IPS-NIHi7 (cell line): ENCODE data around the gene SLC12A1.

Experiments
- DNase-seq: peaks from one replicate; pipeline ENCODE4 v3.0.0; 2012; ENCODE audit warnings: mixed read lengths; ENCODE audit errors: extremely low spot score

The SLC12A1 gene

GRCh38 chr15:48205981-48206380 lies at the start of gene SLC12A1:
SLC12A1 (plus strand) TSS chr15:48206302; CDS start chr15:48207720, 1,418 bp downstream.
- DNase-seq, result no peak

- no peak for DNase-seq
Observed at GRCh38 chr15:48168616-48169015, 37.5 kb upstream of the SLC12A1 start.

- DNase-seq, result no peak
Observed at GRCh38 chr15:48170981-48171380, 35.1 kb upstream of the SLC12A1 start.

- no peak for DNase-seq
Observed at GRCh38 chr15:48175126-48175525, 31.0 kb upstream of the SLC12A1 start.

- no peak for DNase-seq
Observed at GRCh38 chr15:48176112-48176511, 30.0 kb upstream of the SLC12A1 start.

GRCh38 chr15:48176957-48177356 lies 29.1 kb upstream of the SLC12A1 start:
- no peak for DNase-seq

GRCh38 chr15:48177383-48177765 lies 28.7 kb upstream of the SLC12A1 start:
- no peak for DNase-seq

- peak; percentile 88 for DNase-seq
Observed at GRCh38 chr15:48177766-48178647, 28.1 kb upstream of the SLC12A1 start, which contains the start of gene MYEF2. MYEF2 (minus strand) TSS chr15:48178295; CDS start chr15:48178237, 58 bp downstream.

GRCh38 chr15:48178648-48178931 lies 27.5 kb upstream of the SLC12A1 start:
- no peak for DNase-seq

- no peak for DNase-seq
Observed at GRCh38 chr15:48182749-48183148, 23.4 kb upstream of the SLC12A1 start.

GRCh38 chr15:48185529-48185928 lies 20.6 kb upstream of the SLC12A1 start:
- DNase-seq, result no peak

GRCh38 chr15:48186271-48186670 lies 19.8 kb upstream of the SLC12A1 start:
- no peak for DNase-seq

GRCh38 chr15:48190932-48191573 lies 15.0 kb upstream of the SLC12A1 start:
- peak; percentile 79 for DNase-seq

GRCh38 chr15:48191574-48192225 lies 14.4 kb upstream of the SLC12A1 start, which contains the start of gene CTXN2:
CTXN2 (plus strand) TSS chr15:48191665; CDS start chr15:48201301, 9,636 bp downstream.
- DNase-seq, result peak; percentile 24

- DNase-seq, result no peak
Observed at GRCh38 chr15:48202068-48202467, 4.0 kb upstream of the SLC12A1 start.

- no peak for DNase-seq
Observed at GRCh38 chr15:48221261-48221660, 15.2 kb downstream of the SLC12A1 start.

GRCh38 chr15:48221885-48222284 lies 15.8 kb downstream of the SLC12A1 start:
- DNase-seq, result no peak

GRCh38 chr15:48222627-48223026 lies 16.5 kb downstream of the SLC12A1 start:
- no peak for DNase-seq

GRCh38 chr15:48225771-48226170 lies 19.7 kb downstream of the SLC12A1 start:
- no peak for DNase-seq

- no peak for DNase-seq
Observed at GRCh38 chr15:48230498-48230897, 24.4 kb downstream of the SLC12A1 start.

GRCh38 chr15:48233246-48233645 lies 27.1 kb downstream of the SLC12A1 start:
- DNase-seq, result no peak

- DNase-seq, result no peak
Observed at GRCh38 chr15:48239334-48239733, 33.2 kb downstream of the SLC12A1 start.

- DNase-seq, result no peak
Observed at GRCh38 chr15:48242015-48242414, 35.9 kb downstream of the SLC12A1 start.
